ENCODE data around the gene KAZALD1.

KAZALD1 gene

DNA sequence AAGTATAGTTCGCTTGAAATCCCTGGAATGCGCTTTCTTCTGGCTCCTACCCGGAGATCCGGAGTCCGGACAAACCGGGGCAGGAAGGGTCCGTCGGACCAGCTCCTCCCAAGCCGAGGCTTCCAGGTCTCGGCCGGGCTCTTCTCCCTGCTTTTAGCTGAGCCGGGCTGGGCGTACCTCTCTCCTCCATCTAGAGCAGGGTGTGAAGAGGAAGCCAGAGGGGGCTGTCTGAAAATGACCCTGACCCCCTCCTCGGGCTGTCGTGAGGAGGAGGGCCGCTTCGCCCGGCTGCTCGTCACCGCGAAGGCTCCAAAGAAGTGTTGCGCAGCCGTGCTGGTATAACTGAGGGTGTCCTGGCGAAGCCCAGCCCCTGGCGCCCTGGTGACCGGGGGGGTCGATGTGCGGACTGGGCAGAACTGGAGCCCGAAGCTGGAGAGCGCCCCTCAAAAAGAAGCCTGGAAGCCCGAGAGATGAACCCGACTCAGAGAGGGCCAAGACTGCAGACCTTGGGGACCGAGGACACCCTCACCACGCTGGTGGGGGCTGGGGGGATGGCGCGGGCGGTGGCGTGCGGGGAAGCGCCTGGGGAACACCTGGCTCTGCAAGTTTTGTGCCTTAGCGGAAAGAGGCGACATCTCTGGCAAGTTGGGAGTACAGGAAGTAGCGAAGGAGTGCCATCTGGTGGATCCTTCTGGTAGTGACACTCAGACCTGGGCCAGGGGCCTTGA, 5.7 kb downstream of the KAZALD1 start:
- peak; percentile 75 for DNase-seq

DNA sequence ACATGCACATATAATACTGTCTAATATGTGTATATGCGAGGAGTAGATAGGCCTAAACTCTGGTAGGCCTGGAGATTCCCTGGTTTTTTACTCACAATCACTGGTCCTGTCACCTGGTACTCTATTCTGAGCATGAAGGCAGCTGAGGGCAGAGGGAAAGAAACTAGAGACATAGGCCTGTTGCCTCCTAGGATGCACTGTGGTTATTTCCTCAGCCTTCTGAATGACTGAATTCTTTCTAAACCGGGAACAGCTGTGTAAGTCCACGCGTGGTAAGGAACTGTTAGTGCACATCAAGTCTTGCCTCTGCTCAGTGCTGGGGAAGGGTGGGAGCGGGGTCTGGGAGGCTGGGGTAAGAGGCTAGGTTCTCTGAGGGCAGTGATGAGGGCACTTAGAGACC, 7.7 kb downstream of the KAZALD1 start:
- DNase-seq = no peak

DNA sequence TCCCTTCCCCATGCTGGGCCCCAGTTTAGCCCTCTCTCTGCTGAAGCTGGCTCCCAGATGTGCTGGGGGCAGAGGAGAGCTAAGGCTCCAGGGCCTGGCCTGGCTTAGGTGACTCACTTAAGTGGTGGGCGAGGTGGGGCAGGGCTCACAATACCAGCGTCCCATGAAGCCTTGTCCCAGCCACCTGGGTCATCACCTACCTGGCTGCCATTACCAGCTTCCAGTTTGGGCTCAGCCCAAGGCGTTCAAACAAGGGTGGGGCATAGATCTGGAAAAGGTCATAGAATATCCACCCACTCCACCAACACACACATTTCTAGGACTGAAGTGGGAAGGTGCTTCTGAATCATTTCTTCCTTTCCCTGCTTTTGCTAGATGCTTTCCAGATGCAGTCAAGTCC, 8.3 kb downstream of the KAZALD1 start:
- no peak for DNase-seq

DNA sequence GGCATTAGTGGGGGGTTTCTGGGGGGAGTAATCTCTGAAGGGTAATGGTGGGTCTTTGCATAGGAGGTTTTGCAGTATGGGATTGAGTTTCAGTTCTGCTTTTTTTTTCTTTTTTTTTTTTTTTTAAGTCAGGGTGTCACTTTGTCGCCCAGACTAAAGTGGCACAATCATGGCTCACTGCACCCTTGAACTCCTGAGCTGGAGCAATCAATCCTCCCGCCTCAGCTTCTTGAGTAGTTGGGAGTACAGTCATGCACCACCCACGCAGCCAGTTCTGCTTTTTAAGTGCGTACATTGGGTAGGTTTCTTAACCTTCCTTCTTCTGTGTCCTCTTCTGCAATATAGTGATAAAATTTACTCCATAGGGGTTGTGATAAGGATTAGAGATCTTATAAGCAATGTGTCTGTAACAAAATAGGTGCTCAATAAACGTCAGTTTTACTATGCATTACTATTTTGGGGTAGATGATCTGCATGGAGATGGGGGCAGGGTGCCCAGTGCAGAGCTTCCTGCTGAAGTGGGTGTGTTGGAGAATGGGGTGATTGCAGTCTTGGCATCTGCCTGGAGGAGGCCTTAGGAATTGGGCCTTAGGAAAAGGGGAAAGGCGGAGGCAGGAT, 9.6 kb downstream of the KAZALD1 start:
- DNase-seq = no peak

DNA sequence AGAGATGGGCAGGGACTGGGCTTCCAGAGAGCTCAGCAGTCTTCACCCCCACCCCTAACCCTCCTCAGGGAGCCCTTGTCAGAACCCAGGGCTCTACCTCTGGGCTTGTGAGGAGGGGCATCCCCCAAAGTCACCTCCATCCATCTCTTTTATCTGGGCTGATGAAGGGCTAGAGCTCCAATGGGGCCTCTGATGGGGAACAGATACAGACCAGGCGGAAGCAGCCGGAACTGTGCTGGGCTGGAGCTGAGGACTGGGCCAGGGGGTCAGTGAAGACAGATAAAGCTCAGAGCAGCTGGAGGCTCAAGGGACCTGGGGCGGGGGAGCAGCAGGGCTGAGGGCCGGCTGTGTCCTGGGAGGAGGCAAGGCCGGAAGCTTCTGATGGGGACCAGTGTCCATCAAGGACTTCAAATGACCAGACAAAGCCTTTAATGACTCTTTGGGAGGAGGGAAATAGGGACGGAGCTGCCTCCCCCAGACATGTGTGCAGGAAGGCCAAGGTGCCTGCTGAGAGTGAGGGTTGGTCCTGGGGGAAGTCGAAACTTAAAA, 10.2 kb downstream of the KAZALD1 start:
- no peak for DNase-seq

DNA sequence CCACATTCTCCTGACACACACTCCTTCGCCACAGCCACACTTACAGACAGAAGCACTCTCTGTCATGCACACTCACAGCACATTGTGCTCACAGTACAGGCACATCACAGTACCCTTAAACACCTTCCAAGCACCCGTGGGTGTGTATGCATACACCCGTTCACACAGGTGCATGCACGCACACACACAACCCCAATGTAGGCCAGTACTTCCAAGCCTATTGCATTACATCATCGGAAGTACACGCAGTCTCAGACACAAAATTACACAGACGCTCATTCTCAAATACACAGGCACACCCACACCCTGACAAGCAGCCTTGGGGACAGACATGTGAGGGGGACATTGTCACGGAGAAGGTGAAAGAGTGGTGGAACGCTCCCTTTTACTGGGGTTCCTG, 11.1 kb downstream of the KAZALD1 start:
- no peak for DNase-seq

DNA sequence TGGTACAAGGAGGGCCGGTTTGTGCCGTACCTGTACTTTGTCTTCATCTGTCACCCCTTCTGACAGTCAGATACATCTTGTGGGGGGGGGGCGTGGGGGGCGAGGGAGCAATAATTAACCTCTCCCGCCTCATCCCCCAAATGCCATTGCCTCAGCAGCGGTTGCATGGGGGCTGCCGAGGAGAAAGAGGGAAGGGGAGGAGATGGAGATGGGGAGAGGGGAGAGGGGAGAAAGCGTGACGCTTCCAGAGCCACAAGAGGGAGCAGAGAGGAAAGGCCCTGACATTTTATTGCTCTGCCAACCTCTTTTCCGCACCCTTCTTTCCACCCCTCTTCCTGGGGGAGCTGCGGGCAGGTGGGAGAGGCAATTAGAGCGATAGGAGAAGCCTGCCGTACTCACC, 11.8 kb downstream of the KAZALD1 start:
- DNase-seq = no peak

DNA sequence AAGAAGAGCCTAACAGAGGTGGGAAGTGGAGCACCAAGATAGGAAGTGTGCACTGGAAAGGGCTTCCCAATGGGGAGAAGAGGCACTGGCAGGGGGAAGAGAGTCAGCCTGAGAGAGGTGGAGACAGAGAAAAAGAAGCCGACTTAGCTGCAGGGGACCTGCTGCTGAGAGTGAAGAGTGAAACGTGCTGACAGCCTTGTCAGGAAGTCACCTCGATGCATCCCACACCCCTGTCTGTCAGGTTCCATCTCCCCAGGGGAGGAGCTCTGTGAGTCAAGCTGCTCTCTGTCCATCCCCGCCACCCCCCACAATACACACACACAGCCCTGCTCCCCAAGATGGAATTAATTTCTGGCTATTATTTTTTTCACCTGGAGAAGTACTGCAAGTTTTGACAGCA, 14.0 kb downstream of the KAZALD1 start:
- DNase-seq = no peak

DNA sequence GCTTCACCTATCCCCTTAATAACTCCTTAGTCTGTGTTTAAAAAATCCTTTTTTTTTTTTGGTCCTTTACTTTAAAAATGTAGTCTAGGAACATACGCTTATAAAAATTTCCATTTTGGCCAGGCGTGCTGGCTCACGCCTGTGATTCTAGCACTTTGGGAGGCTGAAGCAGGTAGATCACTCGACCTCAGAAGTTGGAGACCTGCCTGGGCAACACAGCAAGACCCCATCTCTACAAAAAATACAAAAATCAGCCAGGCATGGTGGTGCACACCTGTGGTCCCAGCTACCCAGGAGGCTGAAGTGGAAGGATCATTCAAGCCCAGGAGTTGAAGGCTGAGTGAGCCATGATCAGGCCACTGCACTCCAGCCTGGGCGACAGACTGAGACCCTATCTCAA, 14.8 kb downstream of the KAZALD1 start:
- no peak for DNase-seq

DNA sequence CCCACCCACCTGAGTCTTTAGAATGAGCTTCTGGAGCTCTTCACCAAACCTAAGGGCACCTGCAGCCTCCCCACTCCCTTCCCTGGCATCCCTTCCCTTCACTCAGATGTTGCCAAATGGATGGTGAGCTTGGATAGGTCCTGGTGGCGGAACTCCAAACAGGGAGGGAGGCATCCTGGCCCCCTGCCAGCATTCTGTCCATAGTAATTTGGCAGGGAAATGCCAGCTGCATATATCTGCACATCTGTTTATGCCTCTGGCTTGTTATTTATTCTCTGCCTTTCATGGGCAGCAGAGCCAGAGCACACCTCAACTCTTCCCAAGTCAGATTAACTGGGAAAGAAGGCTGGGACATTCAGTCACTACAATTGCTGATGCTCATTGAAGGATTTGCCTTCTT, 18.1 kb downstream of the KAZALD1 start:
- DNase-seq = no peak

DNA sequence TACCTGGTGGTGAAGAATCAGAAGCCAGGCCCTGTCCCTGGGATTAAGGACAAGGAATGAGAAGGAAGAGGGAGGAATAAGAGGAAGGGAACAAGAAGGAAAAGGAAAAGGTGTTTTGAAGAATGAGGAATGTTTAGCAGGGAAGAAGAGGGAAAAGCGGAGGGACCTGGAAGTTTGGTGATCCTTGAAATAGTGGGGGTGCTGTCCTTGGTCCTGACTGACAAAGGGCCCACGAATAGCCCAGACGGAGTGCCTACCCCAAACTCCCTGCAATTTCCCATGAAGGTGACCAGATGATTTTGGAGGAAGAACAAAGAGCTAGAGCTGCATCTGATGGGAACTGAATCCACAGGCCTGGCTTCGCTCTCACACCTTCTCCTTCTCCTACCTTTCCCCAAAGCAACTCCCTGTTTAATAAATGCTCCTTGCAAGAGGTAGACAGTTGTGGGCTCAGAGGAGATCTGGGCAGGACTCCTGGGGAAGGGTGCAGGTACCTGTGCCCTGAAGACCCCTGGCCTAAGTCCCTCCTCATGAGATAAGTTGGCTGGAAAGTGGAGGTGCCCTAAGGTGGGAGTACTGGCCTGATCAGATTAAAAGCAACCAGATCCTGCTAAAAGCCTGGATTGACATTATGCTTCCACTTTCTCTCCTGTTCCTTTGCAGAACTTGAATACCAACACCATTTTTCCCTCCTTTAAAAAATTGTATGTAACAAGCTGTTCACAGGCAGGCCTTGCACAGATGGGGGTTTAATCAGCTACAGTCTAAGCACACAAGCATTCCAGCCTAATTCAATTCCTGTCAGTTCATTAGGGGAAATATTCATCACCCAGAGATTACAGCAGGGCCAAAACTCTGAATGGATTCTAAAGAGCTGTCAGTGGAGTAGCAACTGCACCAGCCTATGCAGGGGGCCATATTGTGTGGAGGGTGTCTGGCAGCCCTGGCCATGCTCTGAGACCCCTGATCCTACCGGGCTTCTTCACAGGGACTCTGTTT, 19.4 kb downstream of the KAZALD1 start:
- DNase-seq = no peak

DNA sequence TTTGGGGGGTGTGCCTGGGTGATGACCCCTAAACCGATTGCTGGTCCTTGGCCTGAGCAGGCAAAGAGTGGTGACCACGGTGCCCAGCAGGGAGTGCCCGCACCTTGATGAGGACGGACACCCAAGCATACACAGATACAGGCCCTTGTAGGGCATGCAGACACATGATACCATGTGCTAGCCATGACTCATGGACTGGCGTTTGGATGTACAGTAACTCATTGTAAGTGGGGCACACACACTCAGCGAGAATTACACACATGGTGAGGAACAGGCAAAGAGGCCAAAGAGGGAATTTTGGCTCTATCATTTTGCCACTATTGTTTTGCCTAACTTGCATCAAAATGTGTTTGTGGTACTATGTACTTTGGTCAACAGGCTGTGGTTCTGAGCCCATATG, 24.1 kb downstream of the KAZALD1 start:
- DNase-seq = no peak

DNA sequence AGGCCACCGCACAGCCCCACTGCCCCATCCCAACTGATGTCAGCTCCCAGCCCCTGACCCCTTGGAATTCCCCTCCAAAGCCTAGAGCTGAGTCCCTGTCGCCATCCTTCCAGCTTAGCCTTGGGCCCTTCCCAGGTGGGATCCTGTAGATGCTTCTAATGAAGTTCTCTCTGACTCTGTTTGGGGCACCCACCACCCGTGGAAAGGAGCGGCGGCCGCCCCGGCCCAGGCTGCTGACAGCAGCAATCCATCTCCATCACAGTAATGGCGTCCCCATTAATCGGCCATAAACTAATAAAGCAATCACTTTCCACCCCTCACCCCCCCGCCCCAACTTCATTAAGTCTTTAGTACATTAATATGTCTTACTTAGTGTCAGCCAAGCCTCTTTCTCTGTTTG, 25.6 kb downstream of the KAZALD1 start:
- DNase-seq = no peak

DNA sequence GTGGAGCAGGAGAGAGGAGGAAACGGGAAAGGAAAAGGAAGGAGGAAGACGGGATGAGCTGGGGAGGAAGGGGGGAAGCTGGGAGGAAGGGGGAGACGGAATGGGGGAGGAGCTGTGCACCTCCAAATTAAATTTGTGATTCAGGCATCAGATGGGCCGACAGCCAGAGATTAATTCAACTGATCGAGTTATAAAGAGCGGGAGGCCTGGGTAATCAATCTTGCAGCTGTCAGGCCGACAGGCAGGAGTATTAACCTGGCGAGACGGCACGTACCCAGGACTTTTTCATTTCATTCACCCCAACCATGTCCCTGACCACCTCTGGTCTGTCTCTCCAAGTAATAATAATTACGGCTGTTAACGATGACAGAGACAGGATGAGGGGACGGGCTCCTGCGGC, 26.2 kb downstream of the KAZALD1 start:
- DNase-seq = no peak

DNA sequence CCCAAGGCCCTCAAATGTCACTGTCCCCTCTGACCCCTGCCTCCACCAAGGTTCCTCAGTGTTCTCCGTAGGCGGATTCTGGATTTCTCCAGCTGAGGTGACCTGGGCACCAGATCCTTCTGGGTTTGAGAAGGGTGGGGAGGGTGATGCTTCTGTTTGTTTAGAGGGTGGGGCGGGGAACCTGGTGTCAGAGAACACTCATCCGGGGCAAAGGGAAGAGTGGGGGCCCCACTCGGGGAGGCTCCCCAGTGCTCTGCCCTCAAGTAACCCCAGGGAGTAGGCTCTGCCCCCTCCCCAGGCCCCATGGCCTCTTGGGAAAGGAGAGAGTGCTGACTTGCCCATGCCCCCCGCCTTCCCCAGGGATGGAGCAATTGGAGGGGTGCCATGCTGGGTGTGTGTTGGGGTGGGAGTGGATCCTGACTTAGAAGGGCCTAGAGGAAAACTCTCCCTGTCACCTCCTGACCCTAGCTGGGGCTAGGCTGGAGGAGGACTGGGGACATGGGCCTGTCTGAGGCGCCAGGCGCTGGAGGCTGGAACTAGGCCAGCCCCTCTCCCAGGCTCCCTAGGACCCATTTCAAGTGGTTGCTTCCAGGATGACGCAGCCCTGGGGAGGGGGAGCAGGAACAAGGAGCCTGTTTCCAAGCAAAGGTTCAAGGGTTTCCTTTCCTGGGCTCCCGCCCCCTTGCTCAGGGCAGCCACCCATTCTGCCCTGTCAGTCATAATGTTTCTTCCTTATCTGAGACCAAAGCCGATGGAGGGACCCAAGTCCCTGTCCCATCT, 27.9 kb downstream of the KAZALD1 start:
- DNase-seq = no peak

DNA sequence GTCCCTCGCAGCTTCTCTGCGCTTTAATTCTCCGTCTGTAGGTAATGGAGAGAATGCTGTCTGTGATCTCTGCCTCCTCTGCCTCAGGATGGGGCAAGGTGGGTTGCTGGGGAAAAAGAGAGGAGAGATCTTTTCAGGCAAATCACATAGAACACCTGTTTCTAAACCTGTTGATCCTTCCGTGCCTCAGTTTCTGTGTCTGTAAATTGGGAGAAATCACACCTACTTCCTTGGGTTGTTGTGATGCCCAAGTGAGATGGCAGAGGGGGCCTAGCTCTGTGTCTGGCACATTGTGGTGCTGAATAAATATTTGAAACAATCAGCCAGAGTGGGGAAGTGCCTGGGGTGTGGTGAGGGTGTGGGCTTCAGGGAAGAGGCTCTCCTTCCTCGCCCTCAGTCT, 28.8 kb downstream of the KAZALD1 start:
- no peak for DNase-seq

DNA sequence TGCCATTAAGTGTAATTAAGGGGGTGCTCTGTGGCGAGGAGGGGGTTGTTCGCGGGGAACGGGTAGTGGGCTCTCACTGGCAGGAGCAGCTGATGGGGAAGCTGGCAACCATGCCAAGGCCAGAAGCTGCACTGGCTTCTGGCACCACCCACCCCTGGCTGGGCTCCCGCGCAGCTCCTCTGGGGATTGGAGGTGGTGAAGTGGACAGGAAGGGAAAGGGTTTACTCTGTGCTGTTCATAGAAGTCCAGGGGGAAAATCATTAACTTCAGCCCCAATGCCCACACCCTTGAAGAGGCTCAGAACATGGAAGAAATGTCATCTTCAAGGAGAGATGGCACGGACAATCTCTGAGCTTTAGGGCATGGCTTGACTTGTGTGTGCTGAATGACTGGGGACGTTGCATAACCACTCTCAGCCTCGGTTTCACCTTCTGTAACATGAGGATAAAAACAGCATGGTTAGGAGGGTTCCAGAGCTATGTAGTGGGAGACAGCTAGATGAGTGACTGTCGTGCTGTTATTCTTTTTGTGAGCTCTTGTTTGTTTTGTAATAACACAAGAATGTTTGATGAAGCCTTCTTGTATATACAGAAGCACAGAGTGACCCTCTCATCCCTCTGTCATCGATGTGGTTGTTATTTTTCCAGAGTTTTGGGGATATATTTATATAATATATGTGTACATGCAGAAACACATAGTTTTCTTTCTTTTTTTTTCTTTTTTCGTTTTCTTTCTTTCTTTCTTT, 29.9 kb downstream of the KAZALD1 start:
- DNase-seq = no peak

DNA sequence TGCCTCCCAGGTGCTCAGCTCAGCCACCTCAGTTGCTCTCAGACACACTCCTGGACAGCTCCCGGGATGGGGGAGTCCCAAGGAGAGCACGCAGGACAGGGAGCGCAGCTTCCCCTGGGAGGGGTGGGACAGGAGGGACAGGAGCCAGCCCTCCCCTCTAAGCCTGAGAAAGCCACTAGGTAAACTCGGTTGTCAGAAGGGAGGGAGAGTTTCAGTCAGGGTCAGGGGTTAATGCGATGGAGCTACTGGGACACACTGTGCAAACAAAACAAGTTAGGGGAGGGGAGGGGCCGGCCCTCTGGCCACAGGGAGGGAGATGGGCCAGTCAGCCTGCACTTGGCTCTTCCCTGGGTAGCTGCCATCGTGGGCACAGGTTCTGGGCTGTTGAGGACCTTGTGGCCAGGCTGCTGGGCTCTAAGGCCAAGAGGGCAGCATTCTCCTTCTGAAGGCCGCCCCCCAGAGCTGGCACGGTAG, 31.1 kb downstream of the KAZALD1 start:
- no peak for DNase-seq

DNA sequence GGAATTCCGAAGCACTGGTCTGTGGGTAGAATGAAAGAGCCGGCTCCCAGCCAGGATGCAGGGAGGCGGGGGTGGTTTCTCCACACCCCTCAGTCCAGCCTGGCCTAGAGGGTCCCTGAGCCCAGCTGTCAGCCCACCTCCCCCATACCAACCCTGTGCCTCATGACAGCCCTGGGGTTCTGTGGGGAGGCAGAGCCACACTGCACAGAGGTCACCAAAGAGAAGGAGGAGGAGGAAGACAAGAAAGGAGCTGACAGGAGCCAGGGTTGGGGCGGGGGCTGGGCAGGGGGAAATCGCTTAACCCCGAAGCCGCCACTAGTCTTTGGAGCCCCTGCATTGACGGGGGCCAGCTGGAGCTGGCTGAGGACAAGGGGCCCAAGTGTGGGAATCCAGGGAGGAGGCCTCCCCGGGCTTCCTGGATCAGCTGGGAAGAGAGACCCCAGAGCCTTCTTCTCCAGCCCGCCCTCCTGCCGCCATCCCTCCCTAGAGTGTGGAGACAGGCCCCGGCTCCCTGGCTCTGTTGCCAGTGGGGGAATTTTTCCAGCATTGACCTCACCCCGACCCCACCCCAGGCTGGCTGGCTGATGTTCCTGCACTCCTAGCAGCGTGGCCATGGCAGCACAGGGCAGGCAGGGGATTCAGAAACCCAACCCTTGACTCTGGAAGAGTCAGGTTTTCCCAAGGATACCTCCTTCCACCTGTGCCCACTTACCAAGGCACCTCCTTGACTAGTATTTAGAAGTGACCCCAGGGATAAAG, 32.5 kb downstream of the KAZALD1 start:
- DNase-seq = no peak

DNA sequence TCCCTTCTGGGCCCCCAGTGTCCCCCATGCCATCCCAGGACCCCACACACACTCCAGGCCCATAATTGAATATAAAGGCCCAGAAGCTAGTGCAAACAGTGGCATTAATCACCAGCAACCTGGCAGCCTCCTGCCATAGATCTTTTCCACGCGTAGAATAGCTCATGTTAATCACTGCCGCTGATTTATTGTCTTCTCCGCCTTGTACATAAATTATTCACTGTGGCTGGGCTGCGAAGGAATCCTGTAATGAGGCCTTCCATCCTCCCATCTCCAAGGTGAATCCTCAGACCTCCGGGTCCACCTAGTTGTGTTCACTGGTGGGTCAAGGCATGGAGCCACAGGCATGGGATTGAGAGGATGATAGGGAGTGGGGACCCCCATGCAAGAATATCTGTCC, 33.2 kb downstream of the KAZALD1 start:
- no peak for DNase-seq
